Keratinocyte (primary cell): ENCODE results near the gene PRKAG2. TPM values are rescaled to one million over a fixed set of nuclear protein-coding genes. Genes with fewer than 3 reads are reported as not detected.

Experiments used
- DNase-seq: peaks from one replicate; pipeline ENCODE4 v3.0.0-alpha.2; 2011; ENCODE audit warnings: low read depth, missing footprints, low spot score
- FAIRE-seq: peaks from 2 replicates; lab custom pipeline; 2011; peaks lifted over from hg19 to GRCh38; lab: Jason Lieb, UNC
- H2AFZ ChIP-seq: 2 replicates; pipeline ENCODE4 v1.6.0; 2012; ENCODE audit warnings: low read length, control low read depth, inconsistent platforms; ENCODE audit not compliant: control insufficient read depth
- H3K27ac ChIP-seq: 2 replicates; pipeline ENCODE4 v1.5.1; 2011; ENCODE audit warnings: low read length; ENCODE audit not compliant: control insufficient read depth, insufficient read depth
- H3K27me3 ChIP-seq: 3 replicates; pipeline ENCODE4 v1.6.0; 2011; ENCODE audit warnings: low read length; ENCODE audit not compliant: control insufficient read depth, insufficient read depth; ENCODE audit errors: extremely low read depth
- H3K36me3 ChIP-seq, 2 experiments: 2 replicates in 1 of 2; 3 replicates in 1 of 2; pipeline ENCODE4 v1.5.1; 2011; ENCODE audit warnings: low read length in 2 of 2, mild to moderate bottlenecking in 1 of 2; ENCODE audit not compliant: control insufficient read depth in 2 of 2, insufficient read depth in 2 of 2; ENCODE audit errors: extremely low read depth in 1 of 2
- H3K4me1 ChIP-seq: 3 replicates; pipeline ENCODE4 v1.5.1; 2011; ENCODE audit warnings: low read length; ENCODE audit not compliant: control insufficient read depth, insufficient read depth; ENCODE audit errors: extremely low read depth
- H3K4me2 ChIP-seq: 3 replicates; pipeline ENCODE4 v1.6.0; 2011; ENCODE audit warnings: low read depth, low read length; ENCODE audit not compliant: control insufficient read depth, insufficient read depth; ENCODE audit errors: extremely low read depth
- H3K4me3 ChIP-seq, 3 experiments: fragments of 200-600 bp in 1 of 3; sonication (generic) in 1 of 3; 2 replicates in 2 of 3; 3 replicates in 1 of 3; pipeline ENCODE4 v1.5.1; 2011 to 2016; ENCODE audit warnings: low read length in 3 of 3, mild to moderate bottlenecking in 3 of 3, control low read depth in 2 of 3, inconsistent platforms in 1 of 3, low read depth in 1 of 3, mixed read lengths in 1 of 3, mixed run types in 1 of 3, moderate library complexity in 1 of 3; ENCODE audit not compliant: control insufficient read depth in 2 of 3, insufficient read depth in 2 of 3; ENCODE audit errors: extremely low read depth in 1 of 3
- H3K79me2 ChIP-seq: 2 replicates; pipeline ENCODE4 v1.6.0; 2012; ENCODE audit warnings: low read length; ENCODE audit not compliant: control insufficient read depth, insufficient read depth
- H3K9ac ChIP-seq: 3 replicates; pipeline ENCODE4 v1.6.0; 2011; ENCODE audit warnings: low read length; ENCODE audit not compliant: control insufficient read depth, insufficient read depth; ENCODE audit errors: extremely low read depth
- H3K9me1 ChIP-seq: 3 replicates; pipeline ENCODE4 v1.6.0; 2011; ENCODE audit warnings: low read length; ENCODE audit not compliant: control insufficient read depth, insufficient read depth; ENCODE audit errors: extremely low read depth
- H3K9me3 ChIP-seq: 2 replicates; pipeline ENCODE4 v1.5.1; 2012; ENCODE audit warnings: low read depth, low read length; ENCODE audit not compliant: control insufficient read depth
- H4K20me1 ChIP-seq: 3 replicates; pipeline ENCODE4 v1.6.0; 2011; ENCODE audit warnings: low read length; ENCODE audit not compliant: control insufficient read depth, insufficient read depth; ENCODE audit errors: extremely low read depth
- EZH2 ChIP-seq: IDR thresholded peaks from one replicate; pipeline ENCODE4 v1.6.1; 2012; ENCODE audit warnings: inconsistent platforms, mild to moderate bottlenecking, low read length, moderate library complexity
- dilution Hi-C: fragments of 300-500 bp; cut with MboI; formaldehyde crosslinking; loops from one replicate; pipeline ENCODE4 v1.7.0; 2020; ENCODE audit warnings: low sequenced_read_pairs; ENCODE audit not compliant: extremely low pct_ligation_motif_present
- polyA plus RNA-seq, 5 experiments: library from polyadenylated mRNA; depleted of rRNA in 3 of 5; stranded (reverse) in 3 of 5; stranded (forward) in 1 of 5; unstranded in 1 of 5; fragments of >200 nt; gene quantifications; 1 replicate in 1 of 5; 2 replicates in 3 of 5; 3 replicates in 1 of 5; pipeline versions ENCODE4 v1.2.1 to v1.2.3, GENCODE V29; 2011 to 2012; ENCODE audit warnings: missing spikeins in 2 of 5, low read depth in 1 of 5, low replicate concordance in 1 of 5
- TF ChIP-seq, protein P1 (sequence below), 3 experiments: IDR thresholded peaks in 1 of 3; conservative IDR thresholded peaks in 1 of 3; optimal IDR thresholded peaks in 1 of 3; 2 replicates in 2 of 3; 3 replicates in 1 of 3; pipeline versions ENCODE3 to v1.5.1; 2011; ENCODE audit warnings: low read length in 3 of 3, mild to moderate bottlenecking in 3 of 3, moderate library complexity in 2 of 3, control low read depth in 1 of 3, inconsistent platforms in 1 of 3; ENCODE audit not compliant: insufficient read depth in 2 of 3; ENCODE audit errors: extremely low read depth in 1 of 3

Gene PRKAG2
- polyA plus RNA-seq, 1 donor (not counting 4 experiments of a cell fraction or from before 2014, with no cell fraction given), result 39.5 TPM

DNA sequence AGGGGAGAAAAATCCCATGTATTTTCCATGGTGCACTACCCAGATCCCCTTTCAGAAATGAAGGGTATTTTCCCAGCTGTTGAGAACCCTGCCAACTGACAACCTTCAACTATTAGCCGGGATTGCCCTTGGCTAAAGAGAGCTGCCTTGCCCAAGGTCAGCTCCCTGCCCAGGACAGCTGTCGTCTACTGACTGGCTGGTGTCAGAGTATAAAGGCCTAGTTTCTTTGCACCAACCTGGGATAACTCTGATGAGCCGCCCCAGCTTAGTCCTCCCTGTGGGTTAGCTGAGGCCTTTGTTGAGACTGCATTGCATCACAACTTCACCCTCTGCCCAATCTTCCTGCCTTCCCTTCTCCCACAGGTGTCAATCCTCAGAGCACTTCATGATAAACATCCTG is 210.0 kb downstream of the PRKAG2 start:
- dilution Hi-C loops, result no loop called here

DNA sequence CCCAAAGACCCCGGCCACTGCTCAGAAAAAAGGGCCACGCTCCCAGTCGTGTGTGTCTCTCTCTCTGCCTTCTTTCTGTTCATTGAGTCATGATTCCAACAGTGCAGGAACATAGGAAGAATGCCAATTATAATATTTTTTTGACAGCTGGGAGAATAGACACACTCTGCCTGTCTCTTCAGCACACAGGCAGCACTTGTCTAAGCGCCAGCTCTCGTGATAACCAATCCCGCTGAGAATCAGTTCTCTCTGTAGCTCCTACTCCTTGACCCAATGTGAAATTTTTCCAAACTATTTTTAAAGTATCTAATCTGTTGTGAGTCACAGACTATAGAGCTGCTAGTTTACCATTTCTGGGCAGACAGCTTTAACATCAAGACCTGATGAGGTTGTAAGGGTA is 211.5 kb downstream of the PRKAG2 start:
- Histone ChIP-seq H2AFZ (no peak overlapping the region), H3K27ac (no peak overlapping the region), H3K9ac (no peak overlapping the region), H4K20me1 (no peaks in the 10 kb centered on the region), H3K9me3 (peaks cover 3% of the 10 kb centered on the region), H3K4me3 (no peak overlapping the region), H3K79me2 (no peaks in the 10 kb centered on the region), H3K27me3 (no peaks in the 10 kb centered on the region), H3K4me1 (no peaks in the 10 kb centered on the region), H3K4me2 (no peak overlapping the region), H3K9me1 (no peaks in the 10 kb centered on the region), H3K36me3 (no peaks in the 10 kb centered on the region)
- FAIRE-seq (no peak), DNase-seq (no peak)
- dilution Hi-C loops, result no loop called here
- TF ChIP-seq, protein P1, sequence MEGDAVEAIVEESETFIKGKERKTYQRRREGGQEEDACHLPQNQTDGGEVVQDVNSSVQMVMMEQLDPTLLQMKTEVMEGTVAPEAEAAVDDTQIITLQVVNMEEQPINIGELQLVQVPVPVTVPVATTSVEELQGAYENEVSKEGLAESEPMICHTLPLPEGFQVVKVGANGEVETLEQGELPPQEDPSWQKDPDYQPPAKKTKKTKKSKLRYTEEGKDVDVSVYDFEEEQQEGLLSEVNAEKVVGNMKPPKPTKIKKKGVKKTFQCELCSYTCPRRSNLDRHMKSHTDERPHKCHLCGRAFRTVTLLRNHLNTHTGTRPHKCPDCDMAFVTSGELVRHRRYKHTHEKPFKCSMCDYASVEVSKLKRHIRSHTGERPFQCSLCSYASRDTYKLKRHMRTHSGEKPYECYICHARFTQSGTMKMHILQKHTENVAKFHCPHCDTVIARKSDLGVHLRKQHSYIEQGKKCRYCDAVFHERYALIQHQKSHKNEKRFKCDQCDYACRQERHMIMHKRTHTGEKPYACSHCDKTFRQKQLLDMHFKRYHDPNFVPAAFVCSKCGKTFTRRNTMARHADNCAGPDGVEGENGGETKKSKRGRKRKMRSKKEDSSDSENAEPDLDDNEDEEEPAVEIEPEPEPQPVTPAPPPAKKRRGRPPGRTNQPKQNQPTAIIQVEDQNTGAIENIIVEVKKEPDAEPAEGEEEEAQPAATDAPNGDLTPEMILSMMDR (optimal IDR thresholded peaks at IDR 0.05 in 1 of 3, IDR thresholded peaks at IDR 0.05 in 1 of 3, conservative IDR thresholded peaks at IDR 0.05 in 1 of 3; ENCODE audit: extremely low read depth in 1 of 3, insufficient read depth in 2 of 3, low read length in 3 of 3), result no peak
- no peak for TF ChIP-seq EZH2

More for the DNA sequence above, 210.0 kb downstream of the PRKAG2 start:
- Histone ChIP-seq H3K4me3 (no peak overlapping the region), H3K27ac (no peak overlapping the region), H3K4me2 (no peak overlapping the region), H4K20me1 (no peaks in the 10 kb centered on the region), H3K36me3 (no peaks in the 10 kb centered on the region), H3K9me1 (no peaks in the 10 kb centered on the region), H3K9ac (no peak overlapping the region), H3K27me3 (no peaks in the 10 kb centered on the region), H2AFZ (no peak overlapping the region), H3K79me2 (no peaks in the 10 kb centered on the region), H3K9me3 (peaks cover 3% of the 10 kb centered on the region), H3K4me1 (peaks cover 4% of the 10 kb centered on the region)
- no peak for FAIRE-seq
- TF ChIP-seq EZH2, result no peak
- TF ChIP-seq, protein P1 (optimal IDR thresholded peaks at IDR 0.05 in 1 of 3, IDR thresholded peaks at IDR 0.05 in 1 of 3, conservative IDR thresholded peaks at IDR 0.05 in 1 of 3; ENCODE audit: extremely low read depth in 1 of 3, insufficient read depth in 2 of 3, low read length in 3 of 3), result no peak
- no peak for DNase-seq
